Endothelial cell (in vitro differentiated cells): ENCODE measurements around the gene SNRPB2. TPM values are rescaled to one million over a fixed set of nuclear protein-coding genes. Genes with fewer than 3 reads are reported as not detected.

Experiments
- DNase-seq: peaks from one replicate; pipeline ENCODE4 v3.0.0; 2021; ENCODE audit warnings: low spot score
- H3K27ac Mint-ChIP-seq: one replicate; pipeline ENCODE4 v1.8.0; 2021; ENCODE audit warnings: mixed read lengths, inconsistent platforms; ENCODE audit not compliant: unreplicated experiment
- H3K27me3 Mint-ChIP-seq: one replicate; pipeline ENCODE4 v1.8.0; 2021; ENCODE audit warnings: mild to moderate bottlenecking, moderate library complexity, mixed read lengths, inconsistent platforms; ENCODE audit not compliant: unreplicated experiment
- H3K36me3 Mint-ChIP-seq: one replicate; pipeline ENCODE4 v1.8.0; 2021; ENCODE audit warnings: mild to moderate bottlenecking, low read depth, mixed read lengths, inconsistent platforms; ENCODE audit not compliant: unreplicated experiment
- H3K4me1 Mint-ChIP-seq: one replicate; pipeline ENCODE4 v1.8.0; 2021; ENCODE audit warnings: mild to moderate bottlenecking, mixed read lengths, inconsistent platforms; ENCODE audit not compliant: unreplicated experiment
- H3K4me3 Mint-ChIP-seq: one replicate; pipeline ENCODE4 v1.8.0; 2021; ENCODE audit warnings: mild to moderate bottlenecking, mixed read lengths, inconsistent platforms; ENCODE audit not compliant: unreplicated experiment
- H3K9me3 Mint-ChIP-seq: one replicate; pipeline ENCODE4 v1.8.0; 2021; ENCODE audit warnings: mixed read lengths, inconsistent platforms; ENCODE audit not compliant: unreplicated experiment
- total RNA-seq: library from RNA; stranded (reverse); fragmentation: NEBNext Ultra II Directional; extraction: Animal tissue kit (Norgen Biotek cat#: 25700); gene quantifications from one replicate; pipeline ENCODE4 v1.2.1, GENCODE V29; 2021; ENCODE audit not compliant: unreplicated experiment
- TF ChIP-seq, protein P1 (sequence below): fragments of 200-600 bp; sonication (generic); IDR thresholded peaks from one replicate; pipeline ENCODE4 v1.5.0; 2021; ENCODE audit warnings: antibody characterized with exemption; ENCODE audit not compliant: unreplicated experiment

Gene SNRPB2
- total RNA-seq, 1 donor from 2014 or later = 61.9 TPM

DNA sequence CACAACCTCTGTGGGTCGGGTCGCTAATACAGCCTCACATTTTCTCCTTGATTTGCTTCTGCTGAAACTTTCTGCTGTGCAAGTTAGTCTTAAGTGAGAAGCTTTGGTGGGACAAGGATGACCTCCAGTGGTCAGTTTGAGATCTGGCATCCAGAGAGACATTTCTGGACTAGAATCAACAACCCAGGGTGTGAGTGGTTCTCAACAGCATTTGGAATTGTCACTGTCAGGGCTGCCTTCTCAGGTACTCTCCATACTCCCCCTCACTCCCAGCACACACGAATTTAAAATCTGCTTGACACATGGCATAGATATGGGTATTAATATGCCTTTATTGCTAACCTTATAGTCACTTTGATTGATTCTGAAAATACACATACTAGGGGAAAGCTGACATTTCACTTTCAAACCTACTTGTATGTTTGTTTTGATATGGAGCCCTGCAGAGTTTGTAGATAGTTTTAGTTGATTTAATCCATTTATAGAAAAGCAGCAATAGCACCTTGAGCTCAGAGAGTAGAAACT lies 31.5 kb downstream of the SNRPB2 start:
- TF ChIP-seq, protein P1, sequence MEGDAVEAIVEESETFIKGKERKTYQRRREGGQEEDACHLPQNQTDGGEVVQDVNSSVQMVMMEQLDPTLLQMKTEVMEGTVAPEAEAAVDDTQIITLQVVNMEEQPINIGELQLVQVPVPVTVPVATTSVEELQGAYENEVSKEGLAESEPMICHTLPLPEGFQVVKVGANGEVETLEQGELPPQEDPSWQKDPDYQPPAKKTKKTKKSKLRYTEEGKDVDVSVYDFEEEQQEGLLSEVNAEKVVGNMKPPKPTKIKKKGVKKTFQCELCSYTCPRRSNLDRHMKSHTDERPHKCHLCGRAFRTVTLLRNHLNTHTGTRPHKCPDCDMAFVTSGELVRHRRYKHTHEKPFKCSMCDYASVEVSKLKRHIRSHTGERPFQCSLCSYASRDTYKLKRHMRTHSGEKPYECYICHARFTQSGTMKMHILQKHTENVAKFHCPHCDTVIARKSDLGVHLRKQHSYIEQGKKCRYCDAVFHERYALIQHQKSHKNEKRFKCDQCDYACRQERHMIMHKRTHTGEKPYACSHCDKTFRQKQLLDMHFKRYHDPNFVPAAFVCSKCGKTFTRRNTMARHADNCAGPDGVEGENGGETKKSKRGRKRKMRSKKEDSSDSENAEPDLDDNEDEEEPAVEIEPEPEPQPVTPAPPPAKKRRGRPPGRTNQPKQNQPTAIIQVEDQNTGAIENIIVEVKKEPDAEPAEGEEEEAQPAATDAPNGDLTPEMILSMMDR = peak; percentile 61
- no peaks in the 10 kb centered on the region for H3K27me3 Mint-ChIP-seq
- H3K9me3 Mint-ChIP-seq = no peaks in the 10 kb centered on the region
- no peaks in the 10 kb centered on the region for H3K4me1 Mint-ChIP-seq
- H3K4me3 Mint-ChIP-seq = no peak overlapping the region
- peak; percentile 52 for DNase-seq
- no peak overlapping the region for H3K27ac Mint-ChIP-seq
- H3K36me3 Mint-ChIP-seq = peaks cover 1% of the 10 kb centered on the region

DNA sequence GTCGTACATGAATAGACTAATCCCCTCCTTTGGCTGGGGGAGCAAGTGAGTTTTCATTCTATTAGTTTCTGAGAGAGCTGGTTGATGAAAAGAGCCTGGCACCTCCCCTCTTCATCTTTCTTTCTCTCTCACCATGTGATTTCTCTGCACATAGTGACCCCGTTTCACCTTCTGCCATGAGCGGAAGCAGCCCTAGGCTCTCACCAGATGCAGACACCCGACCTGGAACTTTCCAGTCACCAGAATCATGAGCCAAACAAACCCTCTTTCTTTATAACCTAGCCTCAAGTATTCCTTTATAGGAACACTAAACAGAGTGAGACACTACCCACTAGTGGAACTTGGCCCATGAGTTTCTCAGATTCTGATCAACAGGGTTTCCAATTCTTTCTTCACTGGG lies 34.7 kb downstream of the SNRPB2 start:
- no peaks in the 10 kb centered on the region for H3K4me1 Mint-ChIP-seq
- DNase-seq = no peak
- H3K27me3 Mint-ChIP-seq = no peaks in the 10 kb centered on the region
- no peak overlapping the region for H3K27ac Mint-ChIP-seq
- no peaks in the 10 kb centered on the region for H3K36me3 Mint-ChIP-seq
- H3K4me3 Mint-ChIP-seq = no peak overlapping the region
- TF ChIP-seq, protein P1 = no peak
- no peaks in the 10 kb centered on the region for H3K9me3 Mint-ChIP-seq

DNA sequence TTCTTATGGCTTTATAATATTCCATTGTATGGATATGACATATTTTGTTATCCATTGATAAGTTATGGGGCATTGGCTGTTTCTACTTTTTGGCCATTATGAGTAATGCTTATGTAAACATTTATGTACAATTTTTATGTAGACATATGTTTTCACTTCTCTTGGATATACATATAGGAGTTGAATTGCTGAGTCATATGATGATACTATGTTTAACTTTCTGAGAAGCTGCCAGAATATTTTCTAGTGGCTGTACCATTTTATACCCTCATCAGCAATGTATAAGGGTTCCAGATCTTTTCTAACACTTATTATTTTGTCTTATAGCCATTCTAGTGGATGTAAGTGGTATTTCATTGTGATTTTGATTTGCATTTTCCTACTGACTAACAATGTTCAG lies 41.4 kb downstream of the SNRPB2 start:
- H3K27me3 Mint-ChIP-seq = peaks cover 1% of the 10 kb centered on the region
- no peak overlapping the region for H3K27ac Mint-ChIP-seq
- no peaks in the 10 kb centered on the region for H3K9me3 Mint-ChIP-seq
- H3K36me3 Mint-ChIP-seq = no peaks in the 10 kb centered on the region
- no peaks in the 10 kb centered on the region for H3K4me1 Mint-ChIP-seq
- DNase-seq = no peak
- no peak overlapping the region for H3K4me3 Mint-ChIP-seq
- TF ChIP-seq, protein P1 = no peak

DNA sequence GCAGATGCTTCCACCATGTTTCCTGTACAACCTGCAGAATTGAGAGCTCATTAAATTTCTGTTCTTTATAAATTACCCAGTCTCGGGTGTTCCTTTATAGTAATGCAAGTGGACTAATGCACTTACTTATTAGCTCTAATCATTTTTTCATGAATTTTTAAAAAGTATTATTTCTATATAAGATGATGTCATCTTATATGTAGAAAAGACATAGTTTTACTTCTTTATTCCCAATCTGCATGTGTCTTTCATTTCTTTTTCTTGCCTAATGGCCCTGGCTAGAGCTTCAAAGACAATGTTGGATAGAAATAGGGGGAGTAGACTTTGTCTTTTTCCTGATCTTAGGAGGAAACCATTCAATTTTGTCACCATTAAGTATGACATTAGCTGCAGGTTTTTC lies 46.1 kb downstream of the SNRPB2 start:
- DNase-seq = no peak
- Mint-ChIP-seq H3K4me3 (no peak overlapping the region), H3K27me3 (peaks cover under 1% of the 10 kb centered on the region)

DNA sequence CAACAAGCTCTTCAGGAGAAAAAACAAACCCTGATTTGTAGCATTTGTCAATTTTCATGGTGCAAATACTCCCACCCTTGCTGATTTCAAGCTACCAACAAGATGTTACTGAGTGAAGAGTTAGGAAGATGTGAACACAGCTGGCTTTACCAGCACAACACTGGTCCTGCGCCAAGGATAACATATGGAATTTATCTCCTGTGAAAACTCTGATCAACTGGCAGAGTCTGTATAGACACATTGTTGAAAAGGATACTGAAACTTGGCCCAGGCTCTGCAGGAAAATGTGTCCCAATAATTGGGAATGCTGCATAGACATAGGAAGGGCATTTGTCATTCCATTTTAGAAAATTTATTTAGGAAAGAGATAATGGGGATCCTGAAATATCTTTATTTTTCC lies 47.3 kb downstream of the SNRPB2 start:
- TF ChIP-seq, protein P1 = no peak
- Mint-ChIP-seq H3K36me3 (no peaks in the 10 kb centered on the region), H3K4me3 (no peak overlapping the region), H3K9me3 (no peaks in the 10 kb centered on the region), H3K27ac (no peak overlapping the region), H3K4me1 (no peaks in the 10 kb centered on the region), H3K27me3 (peaks cover 1% of the 10 kb centered on the region)
- DNase-seq = no peak

More for the DNA sequence above, 46.1 kb downstream of the SNRPB2 start:
- no peaks in the 10 kb centered on the region for H3K4me1 Mint-ChIP-seq
- TF ChIP-seq, protein P1 = no peak
- no peaks in the 10 kb centered on the region for H3K9me3 Mint-ChIP-seq
- no peaks in the 10 kb centered on the region for H3K36me3 Mint-ChIP-seq
- no peak overlapping the region for H3K27ac Mint-ChIP-seq
